HG03342 (cell line): ENCODE results near the gene CFAP97D2.
"Not testable (repeated sequence)": the region's sequence is repeated elsewhere in the genome, so short reads cannot be mapped to it uniquely, and the experiment has no call there.

Source experiments
- ATAC-seq: cut with Tn5 transposase; IDR thresholded peaks from one replicate; pipeline ENCODE4 v1.9.1; 2021; ENCODE audit warnings: mild to moderate bottlenecking, moderate library complexity; ENCODE audit not compliant: unreplicated experiment

CFAP97D2 gene

GRCh38 chr13:114155926-114156883, 22.9 kb upstream of the CFAP97D2 start:
- no peak for ATAC-seq

- ATAC-seq, result no peak
These were observed 21.1 kb upstream of the CFAP97D2 start for GRCh38 chr13:114157869-114158495.

- not testable (repeated sequence) for ATAC-seq
These were observed 20.0 kb upstream of the CFAP97D2 start for GRCh38 chr13:114158869-114159666.

GRCh38 chr13:114161028-114161556, 18.0 kb upstream of the CFAP97D2 start:
- no peak for ATAC-seq

- ATAC-seq, result no peak
These were observed 17.2 kb upstream of the CFAP97D2 start for GRCh38 chr13:114161644-114162532.

- ATAC-seq, result no peak
These were observed 16.5 kb upstream of the CFAP97D2 start for GRCh38 chr13:114162533-114162922.

- ATAC-seq, result no peak
These were observed 15.0 kb upstream of the CFAP97D2 start for GRCh38 chr13:114164053-114164452.

- no peak for ATAC-seq
These were observed 14.2 kb upstream of the CFAP97D2 start for GRCh38 chr13:114164681-114165429.

- no peak for ATAC-seq
These were observed 12.5 kb upstream of the CFAP97D2 start for GRCh38 chr13:114166381-114167131.

- no peak for ATAC-seq
These were observed 11.6 kb upstream of the CFAP97D2 start for GRCh38 chr13:114167426-114167825.

GRCh38 chr13:114167885-114168284, 11.2 kb upstream of the CFAP97D2 start:
- no peak for ATAC-seq

GRCh38 chr13:114173272-114173671, 5.8 kb upstream of the CFAP97D2 start:
- no peak for ATAC-seq

- ATAC-seq, result no peak
These were observed 5.3 kb upstream of the CFAP97D2 start for GRCh38 chr13:114173745-114174144.

GRCh38 chr13:114174529-114174961, 4.5 kb upstream of the CFAP97D2 start:
- no peak for ATAC-seq

- ATAC-seq, result not testable (repeated sequence)
These were observed 2.6 kb upstream of the CFAP97D2 start for GRCh38 chr13:114176359-114176902.

- ATAC-seq, result no peak
These were observed 1.6 kb upstream of the CFAP97D2 start for GRCh38 chr13:114177245-114178010.

GRCh38 chr13:114185182-114185971, 6.3 kb downstream of the CFAP97D2 start:
- ATAC-seq, result no peak
